Heart left ventricle (tissue), 16 donors: ENCODE measurements around the gene TAS2R4. TPM values are rescaled to one million over a fixed set of nuclear protein-coding genes. Genes with fewer than 3 reads are reported as not detected.
"Not testable (repeated sequence)": the region's sequence is repeated elsewhere in the genome, so short reads cannot be mapped to it uniquely, and the experiment has no call there.

Experiments
- ATAC-seq, 4 donors: fragments of 200-7000 bp; cut with Tn5 transposase; one replicate each; pipeline ENCODE4 v1.9.1; 2020 to 2022; ENCODE audit warnings: moderate library complexity in 4 of 4, mild to moderate bottlenecking in 3 of 4, moderate number of reproducible peaks in 1 of 4
- DNase-seq, 5 donors: peaks; one replicate each; pipeline ENCODE4 v3.0.0-alpha.2; 2020
- H3K27ac ChIP-seq, 12 donors: fragments of 200-600 bp; sonication (generic) in 4 of 12; one replicate each; pipeline versions ENCODE4 v1.5.0 to v1.8.0; 2016 to 2022; ENCODE audit warnings: mild to moderate bottlenecking in 2 of 12
- H3K27me3 ChIP-seq, 9 donors: fragments of 200-600 bp; sonication (generic) in 2 of 9; one replicate each; pipeline versions ENCODE4 v1.5.1 to v1.8.0; 2016 to 2022; ENCODE audit warnings: mild to moderate bottlenecking in 3 of 9
- H3K36me3 ChIP-seq, 9 donors: fragments of 200-600 bp; sonication (generic) in 2 of 9; one replicate each; pipeline versions ENCODE4 v1.5.0 to v1.8.0; 2018 to 2022; ENCODE audit warnings: mild to moderate bottlenecking in 2 of 9
- H3K4me1 ChIP-seq, 12 donors: fragments of 200-600 bp; sonication (generic) in 4 of 12; one replicate each; pipeline versions ENCODE4 v1.5.0 to v1.8.0; 2016 to 2022; ENCODE audit warnings: mild to moderate bottlenecking in 3 of 12
- H3K4me3 ChIP-seq, 12 donors: fragments of 200-600 bp; sonication (generic) in 4 of 12; one replicate each; pipeline versions ENCODE4 v1.5.0 to v1.8.0; 2017 to 2022; ENCODE audit warnings: mild to moderate bottlenecking in 9 of 12, moderate library complexity in 4 of 12
- H3K9me3 ChIP-seq, 12 donors: fragments of 200-600 bp; sonication (generic) in 4 of 12; one replicate each; pipeline versions ENCODE4 v1.5.0 to v1.8.0; 2016 to 2022; ENCODE audit warnings: mild to moderate bottlenecking in 1 of 12
- POLR2A ChIP-seq, 2 donors: fragments of 450-650 bp; IDR thresholded peaks; one replicate each; pipeline ENCODE4 v1.6.1; 2017; ENCODE audit warnings: antibody characterized with exemption in 2 of 2, mild to moderate bottlenecking in 2 of 2, moderate library complexity in 2 of 2
- WGBS, 4 donors: extraction: QIAGEN DNeasy Blood & Tissue Kit in 2 of 4; methylation state at CpG; one replicate each; pipeline versions ENCODE4 v1.1.5 to v1.1.7; 2013 to 2018; 5-methylcytosine and 5-hydroxymethylcytosine counted together
- intact Hi-C, 10 donors: fragments of 100-400 bp; cut with DNase I; formaldehyde crosslinking; loops; one replicate each; pipeline versions ENCODE4 v1.11.1 to v1.14.2; 2022
- polyA plus RNA-seq, 2 donors: library from polyadenylated mRNA; stranded (reverse); fragments of 200-250 nt; gene quantifications; one replicate each; pipeline ENCODE4 v1.2.3, GENCODE V29; 2013
- total RNA-seq, 9 donors: library from RNA; depleted of rRNA in 2 of 9; stranded (reverse); fragments of >200 nt in 2 of 9; fragmentation: NEBNext Ultra II Directional in 3 of 9; extraction: Animal tissue kit (Norgen Biotek cat#: 25700) in 3 of 9; gene quantifications; one replicate each; pipeline versions ENCODE4 v1.1.0 to v1.2.4, GENCODE V29; 2016 to 2023
- TF ChIP-seq, protein P1 (sequence below), 12 donors: fragments of 200-600 bp; sonication (generic) in 4 of 12; IDR thresholded peaks; one replicate each; pipeline versions ENCODE4 v1.5.0 to v1.8.0; 2018 to 2022; ENCODE audit warnings: antibody characterized with exemption in 12 of 12, mild to moderate bottlenecking in 5 of 12
- donor health status: ischemic (EF 13 %, LVEDD 7.1; RV severe dilation, severe dysfunction).
- donor health status: healthy with polysubstance abuse.
- donor health status: DM: no; HTN: yes; CAD: no.
- donor health status: DM: no; HTN: no; CAD: no.
- donor health status: ischemic (EF 25% LVEDD 6.9; RV normal size, moderate dysfunction).
- donor health status: ischemic (EF 25% LVEDD 5.7; RV mildly dilated, moderate dysfunction).
- donor health status: healthy.
- donor health status: DM: yes; HTN: yes; CAD: no.
- donor health status: ischemic (EF 35%, LVEDD 5.7; RV mildly dilated, moderate dysfunction).
- donor health status: nonischemic (EF 11% LVEDD 7.7; RV severe dilation, severe dysfunction).
- donor health status: DM: yes; HTN: yes; CAD: no.
- donor health status: PGD.
- donor health status: ischemic (EF 29% LVEDD 5.4; RV normal size, mild dysfunction).
- donor health status: nonischemic (EF 23%, LVEDD 6.1; RV moderate dilation, normal function).

The TAS2R4 gene
- total and polyA plus RNA-seq, 11 donors, result 0.07 to 0.67 (median 0.17) TPM; not detected in 2

DNA sequence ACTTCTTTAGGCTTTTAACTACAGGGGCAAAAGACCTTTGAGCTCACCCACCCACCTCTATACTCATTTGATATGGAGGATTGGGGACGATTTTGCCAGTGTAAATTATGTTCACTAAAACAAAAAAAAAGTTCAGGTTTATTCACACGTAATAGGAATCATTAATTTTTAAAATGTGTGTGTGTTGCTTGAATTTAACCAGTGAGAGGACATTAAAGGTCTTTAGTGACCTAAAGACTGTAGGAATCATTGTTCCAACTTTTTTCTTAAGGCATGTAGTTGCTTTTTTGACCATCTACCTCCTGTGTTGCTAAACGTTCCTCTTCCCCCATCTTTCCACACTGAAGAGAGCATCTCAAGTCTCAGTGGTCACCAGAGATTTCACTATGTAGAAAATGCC is 37.2 kb upstream of the TAS2R4 start:
- intact Hi-C loops, result loop anchor here in 8 of 10 donors (2.0 to 10.0 kb wide), 6 partner anchors 74 to 187 kb away; partner anchors contain the start of gene AGK (in 1 of the 8)
- Histone ChIP-seq H3K4me1 (peaks cover 0 to 31% (median 17%) of the 10 kb centered on the region in 12 donors), H3K4me3 (peak overlapping the region in 8 of 12 donors; percentile 63 to 84 (median 74)), H3K36me3 (peaks cover 0 to 51% (median 43%) of the 10 kb centered on the region in 9 donors), H3K9me3 (no peaks in the 10 kb centered on the region), H3K27me3 (no peaks in the 10 kb centered on the region), H3K27ac (peak overlapping the region in 1 of 12 donors; percentile 87)
- WGBS, 4 donors, result 49 to 74% (median 68%) methylated on average over 3 of the region's 3 CpGs
- DNase-seq (no peak), ATAC-seq (no peak)
- TF ChIP-seq, protein P1, sequence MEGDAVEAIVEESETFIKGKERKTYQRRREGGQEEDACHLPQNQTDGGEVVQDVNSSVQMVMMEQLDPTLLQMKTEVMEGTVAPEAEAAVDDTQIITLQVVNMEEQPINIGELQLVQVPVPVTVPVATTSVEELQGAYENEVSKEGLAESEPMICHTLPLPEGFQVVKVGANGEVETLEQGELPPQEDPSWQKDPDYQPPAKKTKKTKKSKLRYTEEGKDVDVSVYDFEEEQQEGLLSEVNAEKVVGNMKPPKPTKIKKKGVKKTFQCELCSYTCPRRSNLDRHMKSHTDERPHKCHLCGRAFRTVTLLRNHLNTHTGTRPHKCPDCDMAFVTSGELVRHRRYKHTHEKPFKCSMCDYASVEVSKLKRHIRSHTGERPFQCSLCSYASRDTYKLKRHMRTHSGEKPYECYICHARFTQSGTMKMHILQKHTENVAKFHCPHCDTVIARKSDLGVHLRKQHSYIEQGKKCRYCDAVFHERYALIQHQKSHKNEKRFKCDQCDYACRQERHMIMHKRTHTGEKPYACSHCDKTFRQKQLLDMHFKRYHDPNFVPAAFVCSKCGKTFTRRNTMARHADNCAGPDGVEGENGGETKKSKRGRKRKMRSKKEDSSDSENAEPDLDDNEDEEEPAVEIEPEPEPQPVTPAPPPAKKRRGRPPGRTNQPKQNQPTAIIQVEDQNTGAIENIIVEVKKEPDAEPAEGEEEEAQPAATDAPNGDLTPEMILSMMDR (IDR thresholded peaks at IDR 0.05), result no peak
- TF ChIP-seq POLR2A (IDR thresholded peaks at IDR 0.05), result no peak

DNA sequence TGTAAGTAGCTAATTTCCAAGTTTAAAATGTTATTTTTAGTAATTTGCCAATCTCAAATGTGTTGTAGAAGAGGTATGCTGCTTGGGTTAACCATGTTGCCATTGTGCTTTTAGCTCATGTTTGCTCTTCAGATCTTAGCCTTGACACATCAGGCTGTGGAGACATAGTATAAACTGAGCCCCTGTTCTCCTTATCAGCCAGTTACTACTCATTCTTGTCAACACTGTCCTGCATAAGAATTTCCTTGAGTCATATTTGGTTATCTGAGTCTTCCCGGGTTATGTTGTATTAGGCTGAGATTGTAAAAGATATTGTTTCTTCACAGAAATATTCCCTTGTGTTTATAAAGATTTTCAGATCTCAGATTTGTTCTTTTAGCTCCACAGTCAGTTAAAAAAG is 34.2 kb upstream of the TAS2R4 start:
- TF ChIP-seq, protein P1 (IDR thresholded peaks at IDR 0.05), result no peak
- no peak for TF ChIP-seq POLR2A (IDR thresholded peaks at IDR 0.05)
- no peaks in the 10 kb centered on the region for H3K9me3 ChIP-seq
- intact Hi-C loops, result no loop called here
- ATAC-seq, result no peak
- no peak for DNase-seq
- H3K4me1 ChIP-seq, result peaks cover 0 to 24% (median 13%) of the 10 kb centered on the region in 12 donors
- 30 to 45% (median 42%) methylated on average over 1 of the region's 1 CpG for WGBS, 4 donors
- no peaks in the 10 kb centered on the region for H3K27me3 ChIP-seq
- H3K36me3 ChIP-seq, result peaks cover 0 to 81% (median 72%) of the 10 kb centered on the region in 9 donors
- H3K4me3 ChIP-seq, result no peak overlapping the region
- H3K27ac ChIP-seq, result no peak overlapping the region

DNA sequence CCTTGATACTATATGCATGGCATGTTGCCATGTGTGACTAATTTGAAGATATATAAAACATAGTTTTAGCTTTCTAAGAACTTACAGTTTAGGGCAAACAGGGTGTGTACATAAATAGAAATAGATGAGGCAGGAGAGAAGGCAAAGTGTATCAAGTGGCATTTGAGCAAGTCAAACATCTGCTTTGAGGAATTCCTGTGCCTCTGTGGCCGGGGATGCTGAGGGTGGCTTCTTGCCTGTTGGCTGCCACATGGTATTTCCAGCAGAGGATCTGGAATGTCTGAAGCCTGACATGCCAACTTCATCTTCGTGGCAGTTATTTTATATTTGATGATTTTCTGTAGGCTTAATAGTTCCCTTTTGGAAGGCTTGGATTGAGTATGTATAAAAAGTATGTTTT is 32.3 kb upstream of the TAS2R4 start:
- no peak for ATAC-seq
- Histone ChIP-seq H3K4me1 (peaks cover 0 to 15% (median 5%) of the 10 kb centered on the region in 12 donors), H3K27ac (no peak overlapping the region), H3K27me3 (no peaks in the 10 kb centered on the region), H3K36me3 (peaks cover 0 to 100% (median 91%) of the 10 kb centered on the region in 9 donors), H3K9me3 (no peaks in the 10 kb centered on the region), H3K4me3 (no peak overlapping the region)
- 71 to 81% (median 76%) methylated on average over 2 of the region's 2 CpGs for WGBS, 4 donors
- DNase-seq, result no peak
- intact Hi-C loops, result no loop called here
- TF ChIP-seq, protein P1 (IDR thresholded peaks at IDR 0.05), result no peak
- no peak for TF ChIP-seq POLR2A (IDR thresholded peaks at IDR 0.05)

DNA sequence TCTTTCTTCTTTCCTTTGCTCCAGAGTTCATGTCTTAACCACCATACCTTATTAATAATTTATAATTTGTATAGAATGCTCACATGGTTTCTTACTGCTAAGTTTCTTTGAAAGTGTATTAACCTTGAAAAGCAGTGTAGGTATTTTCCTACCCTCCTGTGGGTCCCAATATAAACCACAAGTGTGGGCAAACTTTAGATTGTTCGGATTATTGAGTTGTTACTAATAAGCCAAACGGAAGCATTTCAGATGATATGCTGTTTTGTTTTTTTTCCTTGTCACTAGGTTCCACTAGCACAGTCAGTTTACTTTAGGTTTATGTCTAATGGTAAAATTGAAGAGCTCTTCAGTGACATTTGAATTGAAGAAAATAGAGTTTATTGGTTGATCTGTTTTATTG is 28.1 kb upstream of the TAS2R4 start:
- Histone ChIP-seq H3K4me3 (no peak overlapping the region), H3K4me1 (no peaks in the 10 kb centered on the region), H3K27me3 (no peaks in the 10 kb centered on the region), H3K36me3 (peaks cover 10 to 100% (median 99%) of the 10 kb centered on the region in 9 donors), H3K27ac (no peak overlapping the region), H3K9me3 (peaks cover 0 to 30% (median 18%) of the 10 kb centered on the region in 12 donors)
- WGBS, 4 donors, result 84 to 95% (median 90%) methylated on average over 2 of the region's 2 CpGs
- DNase-seq (no peak), ATAC-seq (no peak)
- TF ChIP-seq, protein P1 (IDR thresholded peaks at IDR 0.05), result no peak
- TF ChIP-seq POLR2A (IDR thresholded peaks at IDR 0.05), result no peak
- intact Hi-C loops, result no loop called here

DNA sequence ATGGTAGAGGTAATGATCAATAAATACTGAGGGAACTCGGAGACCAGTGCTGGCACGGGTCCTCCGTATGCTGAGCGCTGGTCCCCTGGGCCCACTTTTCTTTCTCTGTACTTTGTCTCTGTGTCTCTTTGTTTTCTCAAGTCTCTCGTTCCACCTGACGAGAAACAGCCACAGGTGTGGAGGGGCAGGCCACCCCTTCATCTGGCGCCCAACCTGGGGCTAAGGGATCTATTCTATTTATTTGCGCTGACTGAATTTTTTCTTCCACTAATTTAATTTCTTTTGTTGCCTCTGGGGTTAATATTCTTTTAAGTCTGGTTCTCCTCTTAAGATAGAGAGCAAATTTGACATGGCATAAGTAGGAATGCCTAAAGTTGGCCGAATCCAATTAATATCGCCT is 24.6 kb upstream of the TAS2R4 start:
- peaks cover 10 to 98% (median 91%) of the 10 kb centered on the region in 9 donors for H3K36me3 ChIP-seq
- H3K9me3 ChIP-seq, result peaks cover 0 to 30% (median 18%) of the 10 kb centered on the region in 12 donors
- intact Hi-C loops, DNase-seq, H3K4me1 ChIP-seq, H3K27me3 ChIP-seq, H3K27ac ChIP-seq, H3K4me3 ChIP-seq, ATAC-seq: not testable (repeated sequence)
- WGBS, 4 donors, result 96 to 98% (median 98%) methylated on average over 10 of the region's 10 CpGs
